Astrocyte (in vitro differentiated cells and primary cell): ENCODE data around the gene CTSE.

Experiments used
- EZH2 ChIP-seq: IDR thresholded peaks from 2 replicates; pipeline ENCODE4 v1.6.1; 2012; ENCODE audit warnings: mild to moderate bottlenecking, low read length, inconsistent platforms; ENCODE audit not compliant: insufficient read depth
- TF ChIP-seq, protein P1 (sequence below): IDR thresholded peaks from 2 replicates; pipeline ENCODE4 v1.5.1; 2011; ENCODE audit warnings: low read depth, mild to moderate bottlenecking, inconsistent platforms, low read length, moderate library complexity; ENCODE audit not compliant: insufficient read depth

DNA sequence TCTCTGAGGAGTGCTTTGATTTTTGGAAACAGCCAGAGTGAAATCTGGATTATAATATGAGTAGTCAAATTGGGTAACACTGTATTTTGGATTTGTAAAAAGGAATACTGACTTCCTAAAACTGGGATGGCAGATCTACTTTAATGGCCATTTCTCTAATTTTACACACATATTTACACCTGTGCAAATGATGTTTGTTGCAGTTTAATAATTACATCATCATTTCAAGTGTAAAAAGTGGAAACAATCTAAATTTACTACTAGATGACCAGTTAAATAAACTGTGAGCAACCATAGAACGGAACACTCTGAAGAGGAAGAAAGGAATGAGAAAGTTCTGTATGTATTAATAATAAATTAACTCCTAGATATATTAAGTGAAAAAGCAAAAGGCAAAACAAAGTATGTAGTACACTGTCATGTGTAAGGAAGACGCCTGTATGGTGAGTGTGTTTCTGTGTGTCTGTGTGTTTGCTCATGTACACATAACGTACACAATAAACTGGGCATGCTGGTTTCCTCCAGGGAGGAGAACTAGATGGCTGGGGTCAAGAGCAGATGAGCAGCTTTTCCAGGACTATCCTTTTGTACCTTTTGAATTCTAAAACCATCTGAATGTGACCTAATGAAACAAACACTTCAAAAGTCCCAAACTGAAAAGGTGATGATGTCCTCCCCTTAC, 26.4 kb upstream of the CTSE start:
- TF ChIP-seq, protein P1, sequence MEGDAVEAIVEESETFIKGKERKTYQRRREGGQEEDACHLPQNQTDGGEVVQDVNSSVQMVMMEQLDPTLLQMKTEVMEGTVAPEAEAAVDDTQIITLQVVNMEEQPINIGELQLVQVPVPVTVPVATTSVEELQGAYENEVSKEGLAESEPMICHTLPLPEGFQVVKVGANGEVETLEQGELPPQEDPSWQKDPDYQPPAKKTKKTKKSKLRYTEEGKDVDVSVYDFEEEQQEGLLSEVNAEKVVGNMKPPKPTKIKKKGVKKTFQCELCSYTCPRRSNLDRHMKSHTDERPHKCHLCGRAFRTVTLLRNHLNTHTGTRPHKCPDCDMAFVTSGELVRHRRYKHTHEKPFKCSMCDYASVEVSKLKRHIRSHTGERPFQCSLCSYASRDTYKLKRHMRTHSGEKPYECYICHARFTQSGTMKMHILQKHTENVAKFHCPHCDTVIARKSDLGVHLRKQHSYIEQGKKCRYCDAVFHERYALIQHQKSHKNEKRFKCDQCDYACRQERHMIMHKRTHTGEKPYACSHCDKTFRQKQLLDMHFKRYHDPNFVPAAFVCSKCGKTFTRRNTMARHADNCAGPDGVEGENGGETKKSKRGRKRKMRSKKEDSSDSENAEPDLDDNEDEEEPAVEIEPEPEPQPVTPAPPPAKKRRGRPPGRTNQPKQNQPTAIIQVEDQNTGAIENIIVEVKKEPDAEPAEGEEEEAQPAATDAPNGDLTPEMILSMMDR: no peak
- no peak for TF ChIP-seq EZH2
